RWPE1 (cell line): Measurements from ENCODE around the gene PARP16.

ENCODE experiments used
- CTCF ChIA-PET: fragments of 350-600 bp; sonication (Branson Sonifier 250); formaldehyde crosslinking; extraction: SDS; loops from one replicate; lab custom pipeline; 2021; lab: Yijun Ruan, JAX
- POLR2A ChIA-PET: fragments of 400-600 bp; formaldehyde crosslinking; extraction: SDS; loops from one replicate; lab custom pipeline; 2020; ENCODE audit warnings: antibody characterized with exemption; ENCODE audit not compliant: low non-redundant PET; lab: Yijun Ruan, JAX
- DNase-seq: peaks from one replicate; pipeline ENCODE4 v3.0.0; 2012; ENCODE audit warnings: low spot score
- H3K27ac ChIP-seq: fragments of 450-650 bp; 2 replicates; pipeline ENCODE4 v1.5.1; 2017
- CTCF ChIP-seq: fragments of 450-650 bp; conservative IDR thresholded peaks from 2 replicates; pipeline ENCODE4 v1.5.1; 2017; ENCODE audit warnings: low read depth, mild to moderate bottlenecking

The PARP16 gene

GRCh38 chr15:65332391-65333147 lies 45.9 kb upstream of the PARP16 start:
- no peak overlapping the region for H3K27ac ChIP-seq
- CTCF ChIA-PET, result interaction anchor here (1.5 kb wide), 1 partner anchor 11 kb away, joined by 3 read pairs; no protein-coding TSS in a partner anchor
- TF ChIP-seq CTCF, result no peak
- no peak for DNase-seq
- POLR2A ChIA-PET, result no interaction called here

- ChIA-PET POLR2A (interaction anchor here (0.6 kb wide), 1 partner anchor 156 kb away, joined by 3 read pairs; no protein-coding TSS in a partner anchor), CTCF (interaction anchor here (0.5 to 1.5 kb wide), 3 partner anchors 10 to 104 kb away, joined by 3 read pairs; no protein-coding TSS in a partner anchor)
- TF ChIP-seq CTCF, result no peak
- no peak for DNase-seq
- no peak overlapping the region for H3K27ac ChIP-seq
Measured at GRCh38 chr15:65331811-65332210, 45.1 kb upstream of the PARP16 start.

- POLR2A ChIA-PET, result interaction anchor here (0.6 kb wide), 1 partner anchor 157 kb away, joined by 3 read pairs; no protein-coding TSS in a partner anchor
- no peak overlapping the region for H3K27ac ChIP-seq
- no peak for DNase-seq
- CTCF ChIA-PET, result interaction anchor here (0.5 to 1.2 kb wide), 3 partner anchors 12 to 105 kb away, joined by 3 read pairs; no protein-coding TSS in a partner anchor
- TF ChIP-seq CTCF, result no peak
Measured at GRCh38 chr15:65330934-65331645, 44.4 kb upstream of the PARP16 start.

- ChIA-PET POLR2A (no interaction called here), CTCF (interaction anchor here (0.8 kb wide), 1 partner anchor 55 kb away, joined by 3 read pairs; no protein-coding TSS in a partner anchor)
- H3K27ac ChIP-seq, result no peak overlapping the region
- DNase-seq, result no peak
- TF ChIP-seq CTCF, result no peak
Measured at GRCh38 chr15:65329984-65330735, 43.5 kb upstream of the PARP16 start.

GRCh38 chr15:65329288-65329983 lies 42.8 kb upstream of the PARP16 start:
- DNase-seq, result no peak
- no peak overlapping the region for H3K27ac ChIP-seq
- POLR2A ChIA-PET, result no interaction called here
- TF ChIP-seq CTCF, result no peak
- CTCF ChIA-PET, result interaction anchor here (0.7 kb wide), 1 partner anchor 56 kb away, joined by 4 read pairs; no protein-coding TSS in a partner anchor
